HG03196 (cell line): Measurements from ENCODE around the gene SORCS2.

Experiments used
- ATAC-seq: cut with Tn5 transposase; IDR thresholded peaks from one replicate; pipeline ENCODE4 v1.9.1; 2021; ENCODE audit not compliant: unreplicated experiment

The SORCS2 gene

DNA sequence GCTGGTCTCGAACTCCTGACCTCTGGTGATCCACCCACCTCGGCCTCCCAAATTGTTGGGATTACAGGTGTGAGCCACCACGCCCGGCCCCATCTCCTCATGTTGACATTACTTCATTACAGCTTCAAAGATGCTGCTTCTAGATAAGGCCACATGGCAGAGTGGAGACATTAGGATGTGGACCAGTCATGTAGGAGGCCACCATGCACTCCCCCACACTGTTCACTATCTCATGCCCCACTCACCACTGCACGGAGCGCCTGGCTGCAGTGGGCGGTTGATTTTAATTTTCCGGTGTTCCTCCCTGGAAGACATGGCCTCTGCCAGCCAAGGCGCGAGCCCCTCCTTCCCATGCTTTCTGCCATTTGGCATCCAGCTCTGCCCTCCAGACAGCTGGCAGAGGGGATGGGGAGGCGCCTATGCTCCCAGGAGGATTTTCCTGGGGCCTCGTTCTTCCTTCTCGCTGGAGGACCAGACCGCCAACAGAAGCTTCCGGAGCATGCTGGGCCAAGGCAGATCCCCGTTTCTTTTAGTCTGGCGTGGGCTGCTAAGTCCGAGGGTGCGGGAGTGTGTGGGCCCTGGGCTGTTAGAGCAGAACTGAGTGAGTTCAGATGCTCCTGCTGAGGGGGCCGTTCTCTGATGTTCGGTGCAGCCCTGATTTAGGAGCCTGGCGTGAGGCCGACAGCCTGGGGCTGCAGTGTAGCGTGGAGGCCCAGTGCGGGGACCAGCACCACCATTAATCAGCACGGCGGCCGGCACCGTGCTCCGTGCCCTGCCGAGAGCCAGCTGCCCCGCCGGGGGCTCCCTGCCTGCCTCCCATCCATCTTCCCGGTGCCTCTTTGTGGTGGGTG is 93.1 kb downstream of the SORCS2 start:
- no peak for ATAC-seq

DNA sequence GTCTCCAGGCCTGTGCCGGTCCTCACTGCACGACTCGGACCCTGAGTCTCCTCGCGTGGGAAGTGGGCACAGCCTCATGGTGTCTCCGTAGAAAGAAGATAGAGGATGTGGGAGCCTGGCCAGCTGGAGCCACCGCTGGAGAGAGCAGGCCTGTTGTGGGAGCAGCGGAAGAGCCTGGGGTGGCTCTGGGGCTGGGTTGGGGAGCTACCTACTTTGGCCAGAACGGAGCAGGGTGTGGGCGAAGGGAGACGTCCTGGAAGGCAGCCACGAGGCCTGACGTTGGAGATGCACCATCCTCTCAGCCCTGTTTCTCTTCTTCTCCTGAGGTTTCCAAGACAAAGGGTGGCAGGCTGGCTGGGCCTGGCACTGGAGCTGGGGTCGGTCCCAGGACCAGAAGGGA is 93.8 kb downstream of the SORCS2 start:
- ATAC-seq: no peak

DNA sequence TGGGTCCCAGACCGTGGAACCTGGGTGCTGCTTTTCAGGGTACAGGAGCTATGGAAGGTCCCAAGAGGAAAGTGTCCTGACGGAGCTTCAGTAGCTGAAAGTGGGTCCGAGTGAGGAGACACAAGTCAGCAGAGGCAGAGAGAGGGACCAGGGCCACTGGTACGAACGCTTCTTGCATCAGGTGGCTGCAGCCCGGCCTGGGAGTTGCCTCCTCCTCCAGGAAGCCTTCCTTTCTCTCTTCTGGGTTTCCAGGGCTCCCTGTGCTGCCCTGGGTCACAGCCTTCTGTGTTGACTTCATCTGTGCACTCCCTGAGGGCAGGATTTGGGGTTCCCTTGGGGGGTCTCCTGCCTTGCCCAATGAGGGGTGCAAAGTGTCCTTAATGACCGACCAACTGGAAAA is 94.5 kb downstream of the SORCS2 start:
- ATAC-seq: no peak

DNA sequence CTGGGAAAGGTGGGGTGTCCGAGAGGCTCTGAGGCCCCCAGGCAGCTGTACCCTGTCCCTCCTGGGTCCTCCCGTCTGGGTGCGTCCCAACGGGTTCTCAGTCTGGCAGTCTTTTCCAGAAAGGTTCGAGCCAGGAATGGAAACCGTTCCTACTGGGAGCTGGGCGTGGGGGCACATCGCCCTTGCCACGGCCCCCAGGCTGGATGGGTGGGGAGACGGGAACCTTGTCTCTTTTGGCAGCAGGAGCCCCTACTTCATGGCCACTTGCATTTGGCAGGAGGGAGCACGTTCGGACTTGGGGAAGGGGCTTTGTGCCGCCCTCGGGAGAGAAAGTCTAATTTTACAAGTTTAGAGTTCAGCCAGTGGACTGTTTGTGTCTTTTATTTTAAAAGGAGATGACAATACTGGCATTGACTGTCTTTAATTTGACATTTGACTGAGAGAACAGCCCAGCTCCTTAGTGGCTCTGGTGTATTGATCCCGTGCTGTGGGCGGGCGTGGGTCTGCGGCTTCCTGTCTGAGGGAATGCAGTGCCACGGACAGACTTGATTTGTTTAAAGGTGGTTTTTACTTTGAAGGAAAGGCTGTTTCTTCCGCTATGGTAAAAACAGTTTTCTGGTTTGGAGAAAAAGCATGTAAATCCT is 95.1 kb downstream of the SORCS2 start:
- ATAC-seq: no peak

DNA sequence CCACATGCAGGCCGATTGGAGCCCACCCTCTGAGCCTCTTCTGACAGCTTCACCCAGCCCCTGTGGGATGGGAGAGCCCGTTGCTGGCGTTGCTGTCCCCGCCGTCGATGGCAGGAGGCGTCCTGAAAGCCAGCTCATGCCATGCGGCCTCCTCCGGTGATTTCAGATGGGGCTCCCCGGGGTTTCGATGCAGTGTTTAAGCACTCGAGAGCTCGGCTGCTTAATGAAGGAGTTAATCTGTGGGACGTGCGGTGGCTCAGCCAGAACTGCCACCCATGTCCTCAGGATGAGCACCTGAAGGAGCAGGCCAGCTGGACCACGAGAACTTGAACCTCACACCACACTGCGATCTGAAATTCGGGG is 95.6 kb downstream of the SORCS2 start:
- no peak for ATAC-seq

DNA sequence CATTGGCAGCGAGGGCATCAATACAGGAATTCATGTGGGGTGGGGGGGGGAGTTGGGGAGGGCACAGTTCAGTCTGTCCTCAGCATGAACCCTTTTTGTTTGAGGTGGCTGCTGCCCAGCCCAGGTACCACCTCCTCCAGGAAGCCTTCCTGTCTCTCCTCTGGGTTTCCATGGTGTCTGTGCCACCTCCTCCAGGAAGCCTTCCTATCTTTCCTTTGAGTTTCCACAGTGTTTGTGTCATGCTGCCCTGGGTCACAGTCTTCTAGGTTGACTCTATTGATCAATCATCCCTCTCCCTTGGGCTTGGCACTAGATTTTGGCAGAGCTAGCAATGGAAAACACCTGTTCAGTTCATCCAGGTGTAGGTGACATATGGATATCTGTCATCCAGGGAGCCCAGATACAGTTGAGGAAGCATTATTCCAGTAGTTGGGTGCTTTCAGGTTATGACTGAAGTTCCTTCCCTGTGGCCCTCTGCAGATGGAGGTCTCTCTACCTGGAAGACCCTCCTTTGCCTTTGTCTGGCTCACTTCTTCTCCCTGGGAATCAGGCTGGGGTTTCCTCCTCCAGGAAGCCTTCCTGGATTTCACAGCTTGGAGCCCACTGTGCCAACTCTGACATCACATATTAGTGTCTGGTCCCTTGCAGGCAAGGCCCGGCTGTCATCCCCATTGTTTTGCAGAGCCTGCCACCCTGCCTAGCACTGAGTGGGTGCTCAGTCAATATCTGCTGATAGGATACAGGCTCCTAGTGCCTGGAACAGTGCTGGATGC is 96.6 kb downstream of the SORCS2 start:
- ATAC-seq: no peak

DNA sequence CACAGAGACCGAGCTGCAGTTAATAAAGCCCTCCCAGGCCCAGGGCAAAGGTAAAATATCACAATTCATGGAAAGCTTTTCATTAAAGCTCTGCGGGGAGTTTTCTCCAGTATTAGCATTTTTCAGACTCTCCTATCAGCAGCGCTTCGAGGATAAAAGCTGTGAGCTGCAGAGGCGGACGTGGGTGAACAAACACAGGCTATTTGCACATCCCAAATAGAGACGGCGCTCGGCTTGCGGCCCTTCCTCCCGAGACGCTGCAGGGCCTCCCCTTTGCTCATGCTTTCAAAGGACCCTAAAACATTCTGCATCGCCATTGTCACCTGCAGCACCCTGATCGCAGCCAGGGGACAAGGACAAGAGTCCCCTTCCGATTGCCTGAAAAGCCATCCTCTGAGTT is 97.3 kb downstream of the SORCS2 start:
- ATAC-seq: no peak

DNA sequence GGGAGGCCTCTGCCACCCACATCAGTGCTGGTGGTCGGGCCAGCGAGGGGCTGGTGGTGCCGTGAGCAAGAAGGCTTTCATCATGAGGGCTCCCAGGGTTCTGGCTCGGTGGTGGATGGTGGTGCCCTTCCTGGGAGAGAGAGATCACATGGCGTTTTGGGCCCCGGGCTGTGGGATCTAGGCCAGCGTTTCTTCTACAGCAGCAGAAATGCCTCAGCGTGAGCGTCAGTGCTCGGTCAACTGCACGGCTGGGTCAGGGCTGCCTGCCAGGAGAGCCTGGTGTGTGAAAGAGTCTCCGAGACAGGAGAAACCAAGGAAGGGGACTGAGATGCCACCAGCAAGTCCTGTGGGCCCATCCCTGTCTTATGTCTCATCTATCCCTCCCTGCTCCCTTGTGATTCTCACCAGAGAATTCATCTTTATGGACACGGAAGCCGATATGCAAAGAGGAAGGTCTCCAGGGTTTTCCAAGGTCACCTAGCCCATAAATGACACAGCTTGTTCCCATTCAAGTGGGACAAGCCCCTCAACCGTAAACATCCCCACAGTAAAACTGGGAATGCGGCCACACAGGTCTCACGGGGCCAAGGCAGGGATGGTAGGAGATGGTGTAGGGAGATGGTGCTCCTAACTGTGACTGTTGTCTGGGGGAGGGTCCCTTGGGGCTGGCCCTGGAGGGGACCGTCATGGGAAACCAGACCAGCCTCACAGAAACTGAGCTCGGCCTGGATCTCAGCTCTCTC is 99.2 kb downstream of the SORCS2 start:
- ATAC-seq: no peak

DNA sequence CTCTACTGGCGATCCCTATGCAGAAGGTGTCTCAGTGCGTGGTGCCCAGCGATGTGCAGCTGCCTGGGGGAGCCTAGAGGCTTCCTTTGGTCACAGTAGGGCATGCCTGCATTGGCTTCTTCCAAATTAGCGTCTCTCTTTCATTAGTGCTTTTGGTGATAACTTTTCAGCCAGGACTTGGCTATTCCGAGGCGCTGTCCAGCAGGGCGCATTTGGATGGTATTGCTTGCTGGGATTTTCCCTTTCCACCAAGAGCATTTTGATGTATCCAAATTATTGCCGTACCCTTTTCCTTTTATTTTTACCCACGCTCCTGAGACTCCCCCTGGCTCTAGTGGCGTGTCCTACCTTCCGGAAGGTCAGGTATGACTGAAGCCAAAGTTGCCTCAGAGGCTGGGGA is 101.4 kb downstream of the SORCS2 start:
- ATAC-seq: no peak

DNA sequence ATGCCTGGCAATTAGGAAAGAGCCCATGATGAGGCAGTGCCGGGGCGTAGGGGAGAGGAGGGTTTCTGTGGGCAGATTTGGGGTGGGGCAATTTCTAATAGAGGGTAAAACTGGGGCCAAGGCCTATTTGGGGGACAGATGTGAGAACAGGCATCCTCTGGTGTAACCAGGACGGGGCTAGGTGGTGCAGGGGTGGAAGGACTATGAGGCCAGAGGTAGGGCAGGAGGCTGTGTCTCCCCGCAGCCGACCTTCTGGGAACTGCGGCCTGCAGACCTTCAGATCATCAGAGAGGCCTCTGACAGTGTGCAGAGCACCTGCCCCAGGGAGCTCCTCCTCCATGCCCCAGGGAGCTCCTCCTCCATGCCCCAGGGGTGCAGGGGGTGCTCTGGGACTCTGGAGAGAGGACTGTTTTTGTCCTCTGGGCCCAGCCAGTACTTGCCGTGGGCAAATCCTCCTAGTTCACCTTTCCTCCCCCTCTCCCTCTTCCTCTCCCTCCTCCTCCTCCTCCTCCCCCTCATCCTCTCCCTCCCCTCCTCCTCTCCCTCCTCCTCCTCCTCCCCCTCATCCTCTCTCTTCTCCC is 101.9 kb downstream of the SORCS2 start:
- ATAC-seq: no peak

DNA sequence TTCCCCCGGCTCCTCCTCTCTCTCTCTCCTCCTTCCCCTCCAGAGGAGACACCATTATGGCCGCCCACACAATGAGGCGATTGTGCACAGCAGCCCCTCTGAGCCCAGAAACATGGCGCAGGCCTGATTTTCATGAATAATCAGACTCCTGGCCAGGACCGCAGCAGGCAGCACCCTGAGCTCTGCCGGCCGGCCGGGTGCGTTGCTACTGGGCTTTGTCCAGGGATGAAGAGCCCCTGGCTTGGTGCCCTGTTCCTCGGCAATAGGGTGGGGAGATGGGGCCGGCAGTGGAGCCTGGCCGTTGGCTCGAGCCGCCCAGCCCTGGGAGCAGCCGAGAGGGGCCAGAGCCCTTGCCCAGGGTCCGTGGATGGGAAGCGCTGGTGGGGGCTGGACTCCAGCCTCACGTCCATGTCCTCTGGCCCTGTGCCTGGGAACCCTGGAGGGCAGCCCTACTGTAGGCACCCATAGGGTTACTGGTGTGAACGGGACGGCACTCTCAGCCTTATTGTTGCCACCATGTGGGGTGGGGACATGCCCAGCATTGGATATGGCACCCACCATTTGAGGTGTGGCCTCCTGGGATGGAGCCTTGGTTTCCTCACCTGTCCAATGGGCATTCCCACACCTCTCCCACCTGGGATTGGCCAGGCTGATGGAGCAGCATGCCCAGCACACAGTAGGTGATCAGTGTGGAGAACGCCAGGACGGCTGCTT is 103.0 kb downstream of the SORCS2 start:
- no peak for ATAC-seq

DNA sequence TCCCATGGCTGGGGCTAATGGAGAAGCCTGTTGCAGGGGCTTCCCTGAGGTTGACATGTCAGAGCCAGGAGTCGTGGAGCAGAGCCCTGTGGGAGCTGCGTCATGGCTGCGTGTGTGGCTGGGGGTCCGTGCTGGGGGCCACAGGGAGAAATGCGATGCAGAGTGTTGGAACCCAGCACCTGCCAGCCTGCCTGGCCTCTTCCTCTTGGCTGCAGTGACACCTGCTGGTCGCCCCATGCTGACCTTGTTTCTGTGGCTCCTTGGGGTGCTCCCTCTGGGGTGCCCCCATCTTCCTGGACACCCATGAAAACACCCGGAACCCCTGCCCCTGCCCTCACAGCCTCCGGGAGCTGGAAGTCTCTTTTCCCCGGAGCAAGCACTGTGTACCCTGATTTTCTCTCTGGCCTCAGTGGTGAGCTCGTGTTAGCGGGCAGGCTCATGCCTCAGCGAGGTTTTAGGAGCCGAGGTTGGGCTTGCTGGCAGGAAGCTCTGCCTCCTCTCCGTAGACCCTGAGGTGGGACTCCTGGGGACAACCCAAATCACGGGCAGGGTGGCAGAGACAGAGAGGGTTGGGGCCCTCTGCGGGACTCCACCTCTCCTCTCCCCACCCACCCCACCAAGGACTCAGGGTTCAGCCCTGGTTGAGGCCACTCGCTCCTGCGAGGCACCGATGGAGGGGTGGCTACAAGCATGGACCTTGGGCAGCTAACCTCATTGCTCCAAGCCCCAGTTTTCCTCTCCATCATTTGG is 103.7 kb downstream of the SORCS2 start:
- no peak for ATAC-seq

DNA sequence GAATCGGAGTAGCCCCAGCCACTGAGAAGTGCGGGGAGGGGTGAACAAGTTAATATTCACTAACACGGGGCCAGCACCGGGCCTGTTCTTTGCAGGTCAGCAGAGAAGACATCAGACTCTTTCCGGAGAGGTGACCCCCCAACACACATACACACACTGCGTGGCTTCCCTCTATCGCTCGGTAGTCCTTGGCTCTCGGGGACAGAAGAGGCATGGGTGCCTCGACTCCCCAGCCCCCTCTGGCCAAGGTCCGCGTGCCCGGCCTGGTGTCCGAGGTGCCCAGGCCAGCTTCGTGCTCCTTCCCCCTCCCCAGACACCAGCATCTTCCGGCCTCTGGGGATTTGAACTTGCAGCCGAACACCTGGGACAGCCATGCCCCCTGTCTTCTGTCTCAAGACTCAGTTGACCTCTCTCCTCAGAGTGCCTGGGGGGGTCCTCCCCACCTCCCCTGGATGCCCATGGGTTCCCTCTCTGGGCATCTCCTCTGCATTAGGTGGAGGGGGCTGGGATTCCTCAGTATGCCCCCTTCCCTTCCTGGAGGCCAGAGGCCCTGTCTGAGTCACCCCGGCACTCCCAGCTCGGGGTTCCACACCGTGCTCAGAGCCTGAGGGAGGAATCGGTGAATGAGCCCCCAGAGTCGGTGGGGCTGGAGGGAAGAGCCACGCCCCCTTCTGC is 104.5 kb downstream of the SORCS2 start:
- ATAC-seq: no peak

DNA sequence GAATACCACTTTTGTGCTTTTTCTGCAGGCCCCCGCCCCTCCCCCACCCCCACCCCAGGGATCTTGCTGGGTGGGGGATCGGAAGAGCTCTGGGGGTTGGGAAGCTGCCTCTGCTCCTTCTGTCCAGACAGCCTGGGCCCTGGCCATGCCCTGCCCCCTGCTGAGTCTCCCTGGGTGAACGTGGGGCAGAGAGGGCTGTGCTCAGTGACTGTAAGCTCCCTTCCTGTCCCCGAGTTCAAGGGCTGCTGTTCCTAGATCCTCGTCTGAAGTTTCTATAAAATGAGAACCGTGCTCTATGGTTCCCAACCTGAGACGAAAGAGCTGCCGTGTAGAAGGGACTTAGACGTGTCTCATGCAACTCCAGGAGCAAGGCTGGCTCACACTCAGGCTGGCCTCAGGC is 105.0 kb downstream of the SORCS2 start:
- ATAC-seq: no peak

DNA sequence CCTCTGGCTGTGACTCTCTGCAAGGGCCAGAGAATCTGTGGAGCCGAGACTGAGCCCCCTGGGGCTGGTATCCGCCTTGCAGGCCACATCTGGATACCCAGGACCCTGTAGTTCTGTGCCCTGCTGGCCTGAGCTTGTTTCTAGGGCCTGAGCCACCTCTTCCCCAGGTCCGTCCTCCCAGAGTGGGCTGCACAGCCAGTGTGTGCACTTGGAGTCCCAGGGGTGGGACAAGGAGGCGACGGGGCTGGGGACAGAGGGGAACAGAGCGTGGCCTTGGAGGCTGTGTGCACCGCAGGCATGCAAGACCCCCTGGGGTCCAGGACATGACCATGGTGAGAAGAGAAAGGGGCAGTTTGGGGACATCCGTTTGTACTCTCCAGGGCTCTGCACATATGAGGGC is 105.5 kb downstream of the SORCS2 start:
- no peak for ATAC-seq

DNA sequence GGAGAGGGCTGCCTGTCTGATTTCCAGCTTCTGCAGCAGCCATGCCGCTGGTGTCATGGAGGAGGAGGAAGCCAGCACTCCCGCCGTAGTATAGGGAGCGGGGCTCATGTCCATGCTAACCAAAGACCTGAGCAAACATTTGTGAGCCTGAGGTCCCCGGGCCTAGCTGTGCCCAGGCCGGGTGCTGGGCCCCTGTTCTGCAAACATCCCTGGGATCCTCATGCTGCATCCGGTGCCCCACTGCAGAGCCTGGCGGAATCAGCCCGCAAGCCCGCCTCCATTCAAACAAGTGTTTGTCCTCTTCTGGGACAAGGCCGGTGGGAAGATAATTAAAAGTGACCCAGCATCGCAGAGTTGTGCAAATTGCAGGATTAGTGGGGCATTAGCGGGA is 106.3 kb downstream of the SORCS2 start:
- no peak for ATAC-seq

DNA sequence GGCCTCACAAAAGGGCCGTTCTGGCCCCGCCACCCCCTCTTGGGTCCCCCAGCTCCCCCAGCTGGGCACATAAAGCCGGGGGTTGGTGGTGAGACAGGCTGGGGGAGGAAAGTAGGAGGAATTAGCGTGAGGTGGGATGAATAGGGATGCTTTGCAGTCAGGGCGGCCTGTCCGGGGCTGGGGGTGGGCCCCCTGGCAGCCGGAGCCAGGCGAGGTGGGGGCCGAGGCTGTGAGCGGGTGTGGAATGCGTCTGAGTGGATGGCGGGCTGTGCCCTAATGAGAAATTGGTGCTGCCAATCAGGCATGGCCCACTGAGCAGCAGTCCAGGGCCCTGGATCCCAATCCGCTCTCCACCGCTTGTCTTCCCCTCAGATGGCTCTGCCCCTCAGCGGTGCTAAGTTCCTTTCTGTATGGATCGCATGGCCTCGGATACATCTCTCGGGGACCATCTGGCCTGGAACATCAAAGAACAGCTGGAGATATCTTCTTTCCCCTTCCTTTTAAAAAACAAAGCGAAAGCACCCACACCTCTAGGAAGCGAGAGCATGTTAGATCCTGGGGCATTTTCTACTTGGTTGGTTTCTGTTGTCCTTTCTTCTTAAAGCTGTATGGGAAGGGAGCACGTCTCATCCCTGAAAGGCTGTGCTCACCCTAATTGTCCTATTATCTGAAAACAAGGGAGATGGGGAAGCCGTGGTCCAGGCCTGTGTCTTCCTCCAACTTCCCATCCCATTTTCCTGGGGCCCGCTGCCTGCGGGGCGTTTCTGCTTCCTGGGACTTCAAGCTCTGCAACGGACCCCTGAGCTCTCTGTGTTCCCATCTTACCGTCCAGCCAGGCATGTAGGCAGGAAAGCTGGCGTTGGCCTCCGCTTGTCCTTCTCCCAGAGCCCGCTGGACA is 106.9 kb downstream of the SORCS2 start:
- no peak for ATAC-seq
